ENCODE measurements around the gene VPS41.

Gene VPS41

GRCh38 chr7:38743899-38744298, 165.1 kb downstream of the VPS41 start:
- H3K27me3 ChIP-seq (ENCODE audit: insufficient read depth, low read length): no peaks in the 10 kb centered on the region
- H3K4me1 ChIP-seq (ENCODE audit: control insufficient read depth, insufficient read depth, low read length, unreplicated experiment): peaks cover 21% of the 10 kb centered on the region
- H2AFZ ChIP-seq (ENCODE audit: low read length, unreplicated experiment): no peak overlapping the region
- H3K27ac ChIP-seq (ENCODE audit: low read depth, low read length): peak overlapping the region; percentile 74; the same call in 1 of the 2 replicates
- H3K79me2 ChIP-seq (ENCODE audit: control insufficient read depth, insufficient read depth, low read length, unreplicated experiment): no peaks in the 10 kb centered on the region
- H3K36me3 ChIP-seq (ENCODE audit: insufficient read depth, low read length): peaks cover 12% of the 10 kb centered on the region; the same call in 1 of the 2 replicates
- no peak overlapping the region for H3K4me3 ChIP-seq (ENCODE audit: low read depth, low read length)

- peaks cover 12% of the 10 kb centered on the region for H3K4me1 ChIP-seq (ENCODE audit: control insufficient read depth, insufficient read depth, low read length, unreplicated experiment)
- H3K36me3 ChIP-seq (ENCODE audit: insufficient read depth, low read length): peaks cover 17% of the 10 kb centered on the region; the same call in 1 of the 2 replicates
Observed at GRCh38 chr7:38740041-38740440, 168.9 kb downstream of the VPS41 start.

GRCh38 chr7:38736138-38736537, 172.9 kb downstream of the VPS41 start:
- no peaks in the 10 kb centered on the region for H3K79me2 ChIP-seq (ENCODE audit: control insufficient read depth, insufficient read depth, low read length, unreplicated experiment)
- H3K4me3 ChIP-seq (ENCODE audit: low read depth, low read length): no peak overlapping the region
- H3K4me1 ChIP-seq (ENCODE audit: control insufficient read depth, insufficient read depth, low read length, unreplicated experiment): peaks cover 4% of the 10 kb centered on the region
- H2AFZ ChIP-seq (ENCODE audit: low read length, unreplicated experiment): no peak overlapping the region
- no peak overlapping the region for H3K27ac ChIP-seq (ENCODE audit: low read depth, low read length)
- H3K27me3 ChIP-seq (ENCODE audit: insufficient read depth, low read length): no peaks in the 10 kb centered on the region
- H3K36me3 ChIP-seq (ENCODE audit: insufficient read depth, low read length): 0 out of 2 replicates have a peak, but pooled peaks cover 10% of the 10 kb centered on the region

More at GRCh38 chr7:38740041-38740440, 168.9 kb downstream of the VPS41 start:
- no peaks in the 10 kb centered on the region for H3K27me3 ChIP-seq (ENCODE audit: insufficient read depth, low read length)
- H3K79me2 ChIP-seq (ENCODE audit: control insufficient read depth, insufficient read depth, low read length, unreplicated experiment): no peaks in the 10 kb centered on the region
- no peak overlapping the region for H3K27ac ChIP-seq (ENCODE audit: low read depth, low read length)
- H2AFZ ChIP-seq (ENCODE audit: low read length, unreplicated experiment): no peak overlapping the region
- no peak overlapping the region for H3K4me3 ChIP-seq (ENCODE audit: low read depth, low read length)

- no peaks in the 10 kb centered on the region for H3K27me3 ChIP-seq (ENCODE audit: insufficient read depth, low read length)
- no peak overlapping the region for H3K27ac ChIP-seq (ENCODE audit: low read depth, low read length)
- no peak overlapping the region for H3K4me3 ChIP-seq (ENCODE audit: low read depth, low read length)
- peaks cover under 1% of the 10 kb centered on the region; the same call in 1 of the 2 replicates for H3K36me3 ChIP-seq (ENCODE audit: insufficient read depth, low read length)
- no peaks in the 10 kb centered on the region for H3K79me2 ChIP-seq (ENCODE audit: control insufficient read depth, insufficient read depth, low read length, unreplicated experiment)
- H3K4me1 ChIP-seq (ENCODE audit: control insufficient read depth, insufficient read depth, low read length, unreplicated experiment): peaks cover 7% of the 10 kb centered on the region
- no peak overlapping the region for H2AFZ ChIP-seq (ENCODE audit: low read length, unreplicated experiment)
Observed at GRCh38 chr7:38731215-38731614, 177.8 kb downstream of the VPS41 start.

- H3K36me3 ChIP-seq (ENCODE audit: insufficient read depth, low read length): no peaks in the 10 kb centered on the region; the same call in 1 of the 2 replicates
- H2AFZ ChIP-seq (ENCODE audit: low read length, unreplicated experiment): no peak overlapping the region
- no peaks in the 10 kb centered on the region for H3K79me2 ChIP-seq (ENCODE audit: control insufficient read depth, insufficient read depth, low read length, unreplicated experiment)
- peaks cover 7% of the 10 kb centered on the region for H3K4me1 ChIP-seq (ENCODE audit: control insufficient read depth, insufficient read depth, low read length, unreplicated experiment)
- no peak overlapping the region for H3K27ac ChIP-seq (ENCODE audit: low read depth, low read length)
- H3K27me3 ChIP-seq (ENCODE audit: insufficient read depth, low read length): no peaks in the 10 kb centered on the region
- no peak overlapping the region for H3K4me3 ChIP-seq (ENCODE audit: low read depth, low read length)
Observed at GRCh38 chr7:38728145-38728544, 180.8 kb downstream of the VPS41 start.

GRCh38 chr7:38727184-38727940, 181.6 kb downstream of the VPS41 start:
- Histone ChIP-seq H2AFZ (ENCODE audit: low read length, unreplicated experiment) (no peak overlapping the region), H3K4me3 (ENCODE audit: low read depth, low read length) (no peak overlapping the region), H3K4me1 (ENCODE audit: control insufficient read depth, insufficient read depth, low read length, unreplicated experiment) (peaks cover 7% of the 10 kb centered on the region), H3K27ac (ENCODE audit: low read depth, low read length) (no peak overlapping the region), H3K79me2 (ENCODE audit: control insufficient read depth, insufficient read depth, low read length, unreplicated experiment) (no peaks in the 10 kb centered on the region), H3K27me3 (ENCODE audit: insufficient read depth, low read length) (no peaks in the 10 kb centered on the region), H3K36me3 (ENCODE audit: insufficient read depth, low read length) (no peaks in the 10 kb centered on the region; the same call in 1 of the 2 replicates)

- Histone ChIP-seq H3K4me1 (ENCODE audit: control insufficient read depth, insufficient read depth, low read length, unreplicated experiment) (no peaks in the 10 kb centered on the region), H3K27ac (ENCODE audit: low read depth, low read length) (no peak overlapping the region), H2AFZ (ENCODE audit: low read length, unreplicated experiment) (no peak overlapping the region), H3K27me3 (ENCODE audit: insufficient read depth, low read length) (no peaks in the 10 kb centered on the region), H3K4me3 (ENCODE audit: low read depth, low read length) (no peak overlapping the region), H3K79me2 (ENCODE audit: control insufficient read depth, insufficient read depth, low read length, unreplicated experiment) (no peaks in the 10 kb centered on the region), H3K36me3 (ENCODE audit: insufficient read depth, low read length) (no peaks in the 10 kb centered on the region; the same call in 1 of the 2 replicates)
Observed at GRCh38 chr7:38723327-38723726, 185.7 kb downstream of the VPS41 start.

DNA sequence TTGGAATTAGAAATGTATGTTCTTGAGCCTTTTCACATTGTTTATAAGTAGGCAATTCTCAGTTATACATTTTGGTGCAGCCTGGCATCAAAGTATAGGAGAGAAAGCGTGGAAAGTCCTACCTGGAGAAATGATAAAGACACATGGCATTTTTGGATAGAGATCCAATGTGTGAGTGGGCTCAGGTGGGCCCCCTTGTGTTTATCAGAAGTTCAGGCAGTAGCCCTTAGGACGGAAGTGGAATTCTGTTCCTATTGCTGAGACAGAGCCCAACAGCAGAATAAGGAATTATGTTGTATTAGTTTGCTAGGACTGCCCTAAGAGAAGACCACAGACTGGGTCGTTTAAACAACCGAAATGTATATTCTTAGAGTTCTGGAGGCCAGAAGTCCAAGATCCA, 192.6 kb downstream of the VPS41 start:
- H3K27me3 ChIP-seq (ENCODE audit: insufficient read depth, low read length): no peaks in the 10 kb centered on the region
- no peak overlapping the region for H2AFZ ChIP-seq (ENCODE audit: low read length, unreplicated experiment)
- no peak overlapping the region for H3K4me3 ChIP-seq (ENCODE audit: low read depth, low read length)
- no peak overlapping the region for H3K27ac ChIP-seq (ENCODE audit: low read depth, low read length)
- H3K4me1 ChIP-seq (ENCODE audit: control insufficient read depth, insufficient read depth, low read length, unreplicated experiment): no peaks in the 10 kb centered on the region
- H3K36me3 ChIP-seq (ENCODE audit: insufficient read depth, low read length): no peaks in the 10 kb centered on the region
- H3K79me2 ChIP-seq (ENCODE audit: control insufficient read depth, insufficient read depth, low read length, unreplicated experiment): no peaks in the 10 kb centered on the region

DNA sequence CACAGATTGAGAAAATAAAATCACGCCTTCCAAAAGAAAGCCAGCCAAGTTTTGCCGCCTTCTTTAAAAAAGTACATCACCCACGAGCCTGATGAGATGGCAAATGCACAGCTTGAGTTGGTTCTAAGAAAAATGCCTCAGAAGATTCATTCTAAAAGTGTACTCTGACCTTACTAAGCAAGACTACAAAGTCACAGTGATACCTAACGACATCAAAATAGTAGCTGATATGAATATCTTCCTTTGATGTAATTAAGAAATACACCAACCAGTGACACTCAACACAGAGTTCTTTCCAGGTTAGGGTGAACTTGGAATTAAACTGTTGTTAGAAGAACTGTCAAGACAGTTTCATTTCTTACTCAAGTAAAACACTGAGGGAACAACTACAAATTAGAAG, 199.9 kb downstream of the VPS41 start:
- no peak overlapping the region for H2AFZ ChIP-seq (ENCODE audit: low read length, unreplicated experiment)
- H3K27me3 ChIP-seq (ENCODE audit: insufficient read depth, low read length): no peaks in the 10 kb centered on the region
- no peaks in the 10 kb centered on the region for H3K79me2 ChIP-seq (ENCODE audit: control insufficient read depth, insufficient read depth, low read length, unreplicated experiment)
- H3K4me3 ChIP-seq (ENCODE audit: low read depth, low read length): no peak overlapping the region
- H3K4me1 ChIP-seq (ENCODE audit: control insufficient read depth, insufficient read depth, low read length, unreplicated experiment): peaks cover 9% of the 10 kb centered on the region
- H3K36me3 ChIP-seq (ENCODE audit: insufficient read depth, low read length): no peaks in the 10 kb centered on the region
- no peak overlapping the region for H3K27ac ChIP-seq (ENCODE audit: low read depth, low read length)

DNA sequence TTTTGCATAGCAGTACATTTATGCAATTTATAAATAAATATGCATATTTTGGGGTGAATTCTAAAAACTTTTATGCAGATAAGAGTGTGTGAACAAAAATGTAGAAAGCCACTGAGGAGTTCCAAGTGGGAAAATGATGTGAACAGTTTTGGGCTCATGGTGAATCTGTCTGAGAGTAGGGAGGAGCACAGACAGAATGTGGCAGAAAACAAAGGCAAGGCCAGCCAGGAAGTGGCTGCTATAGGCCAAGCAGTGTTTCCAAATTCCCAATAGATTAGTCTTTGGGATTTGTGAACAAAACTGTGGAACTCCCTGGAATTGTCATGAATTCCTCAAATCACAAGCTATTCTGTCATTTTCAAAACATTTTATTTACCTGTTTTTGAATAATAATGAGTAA, 204.2 kb downstream of the VPS41 start:
- Histone ChIP-seq H3K79me2 (ENCODE audit: control insufficient read depth, insufficient read depth, low read length, unreplicated experiment) (no peaks in the 10 kb centered on the region), H3K4me1 (ENCODE audit: control insufficient read depth, insufficient read depth, low read length, unreplicated experiment) (peaks cover 17% of the 10 kb centered on the region), H3K36me3 (ENCODE audit: insufficient read depth, low read length) (no peaks in the 10 kb centered on the region), H3K4me3 (ENCODE audit: low read depth, low read length) (no peak overlapping the region), H3K27me3 (ENCODE audit: insufficient read depth, low read length) (no peaks in the 10 kb centered on the region), H2AFZ (ENCODE audit: low read length, unreplicated experiment) (no peak overlapping the region), H3K27ac (ENCODE audit: low read depth, low read length) (no peak overlapping the region)

GRCh38 chr7:38704041-38704547, 204.9 kb downstream of the VPS41 start:
- no peak overlapping the region for H2AFZ ChIP-seq (ENCODE audit: low read length, unreplicated experiment)
- H3K4me1 ChIP-seq (ENCODE audit: control insufficient read depth, insufficient read depth, low read length, unreplicated experiment): peaks cover 22% of the 10 kb centered on the region
- no peak overlapping the region for H3K4me3 ChIP-seq (ENCODE audit: low read depth, low read length)
- no peaks in the 10 kb centered on the region for H3K36me3 ChIP-seq (ENCODE audit: insufficient read depth, low read length)
- no peaks in the 10 kb centered on the region for H3K79me2 ChIP-seq (ENCODE audit: control insufficient read depth, insufficient read depth, low read length, unreplicated experiment)
- no peaks in the 10 kb centered on the region for H3K27me3 ChIP-seq (ENCODE audit: insufficient read depth, low read length)
- no peak overlapping the region for H3K27ac ChIP-seq (ENCODE audit: low read depth, low read length)

All from ACC112 (cell line).